GM21717 (cell line): ENCODE data around the gene EXOSC1.
"Not testable (repeated sequence)": the region's sequence is repeated elsewhere in the genome, so short reads cannot be mapped to it uniquely, and the experiment has no call there.

Experiments used
- ATAC-seq: cut with Tn5 transposase; IDR thresholded peaks from one replicate; pipeline ENCODE4 v1.9.1; 2021; ENCODE audit warnings: mild to moderate bottlenecking, moderate library complexity; ENCODE audit not compliant: unreplicated experiment

Gene EXOSC1

DNA sequence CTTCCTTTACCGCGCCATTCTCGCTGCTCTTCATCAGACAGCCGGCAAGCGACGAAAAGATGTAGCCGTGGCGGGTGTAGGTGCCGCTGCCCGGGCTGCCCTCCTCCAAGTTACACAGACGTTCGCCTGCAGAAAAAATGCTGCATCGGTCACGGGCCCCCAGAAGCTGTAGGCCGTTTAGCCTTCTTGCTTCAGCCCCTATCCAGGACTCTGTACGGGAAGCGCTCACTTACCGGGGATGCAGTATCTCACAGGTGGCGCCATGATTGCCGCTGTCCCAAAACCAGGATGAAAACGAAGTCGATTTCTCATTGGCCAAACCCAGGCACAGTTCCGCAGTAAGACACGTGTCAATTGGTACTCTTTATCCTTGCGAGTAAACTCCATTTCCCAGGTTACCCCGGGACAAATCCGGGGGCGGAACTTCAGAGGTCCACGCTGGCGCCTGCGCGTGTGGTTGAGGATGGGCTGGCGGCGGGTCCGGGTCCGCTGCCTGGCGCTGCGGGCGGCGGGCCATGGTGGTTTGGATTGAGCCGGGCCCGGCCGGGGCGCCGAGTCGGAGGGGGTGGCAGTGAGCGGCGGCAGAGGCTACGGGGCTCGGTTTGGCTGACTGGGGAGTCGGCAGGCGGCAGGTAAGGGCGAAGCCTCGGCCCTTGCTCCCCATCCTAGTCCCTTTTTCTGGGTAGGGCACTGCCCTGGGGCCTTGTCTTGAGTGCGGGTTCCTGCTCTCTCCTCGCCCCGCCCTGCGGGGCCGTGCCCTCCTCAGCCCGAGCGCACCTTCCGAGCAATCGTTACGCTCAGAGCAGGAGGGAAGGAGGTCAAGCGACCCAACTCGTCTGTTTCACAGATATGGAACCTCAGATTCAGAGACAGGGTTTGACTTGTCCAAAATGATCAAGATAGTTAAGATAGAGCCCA, at the start of gene EXOSC1, which contains the start of gene ZDHHC16:
Gene EXOSC1, minus strand, starts transcription at position 285 of the 918 bp plus-strand sequence. Its CDS starts 21 bp downstream, at position 264.
Gene ZDHHC16, plus strand, starts transcription at position 454 of the 918 bp plus-strand sequence. CDS start 5,501 bp downstream, outside the sequence.
- ATAC-seq: peak; percentile 93

DNA sequence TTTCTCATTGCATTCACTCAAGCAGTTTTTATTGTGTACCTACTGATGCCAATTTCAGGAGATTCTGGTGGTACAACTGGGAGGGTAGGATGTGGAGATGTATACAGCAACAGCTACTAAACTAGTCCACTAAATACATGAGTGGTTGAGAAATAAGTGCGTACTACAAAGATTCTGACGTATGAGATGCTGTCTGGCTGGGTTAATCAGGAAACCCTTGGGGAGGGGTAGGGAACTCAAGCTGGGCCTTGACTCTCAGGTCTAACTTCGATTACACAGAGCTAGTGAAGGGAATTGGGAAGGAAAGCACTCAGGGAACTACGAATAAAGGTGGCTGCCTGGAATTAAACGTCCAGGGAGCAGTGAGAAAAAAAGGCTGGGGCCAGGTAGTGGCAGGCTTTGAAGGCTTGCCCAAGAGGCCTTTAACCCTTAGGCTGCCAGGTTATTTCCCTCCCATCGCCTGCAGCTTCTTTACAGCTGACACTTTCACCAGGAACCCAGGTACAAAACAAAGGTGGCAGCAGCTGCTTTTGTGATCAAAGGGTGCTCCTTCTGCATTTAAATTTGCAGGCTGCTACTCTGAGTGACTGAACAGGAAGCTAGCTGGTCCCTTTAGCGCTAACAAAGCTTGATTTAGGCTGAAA, 49.2 kb upstream of the EXOSC1 start:
- no peak for ATAC-seq

DNA sequence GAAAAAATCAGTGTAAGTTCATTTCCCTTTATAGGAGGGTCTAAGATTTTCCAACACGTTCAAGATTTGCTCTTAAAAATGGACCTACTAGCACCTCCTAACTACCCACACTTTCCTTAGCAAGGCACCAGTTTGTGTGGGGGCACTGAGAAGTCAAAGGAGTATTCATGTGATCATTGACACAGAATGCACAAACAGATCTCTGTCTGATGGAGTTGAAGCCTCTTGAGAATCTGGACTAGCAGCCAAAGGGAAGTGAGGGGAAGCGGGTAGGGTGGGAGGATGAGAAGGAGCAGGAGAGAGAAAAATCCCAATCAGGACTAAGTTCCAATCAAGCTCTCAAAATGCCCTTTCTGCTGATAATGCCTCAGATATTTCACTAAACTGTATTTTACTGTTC, 48.3 kb upstream of the EXOSC1 start:
- ATAC-seq: no peak

GRCh38 chr10:97490592-97490991, 44.8 kb upstream of the EXOSC1 start:
- no peak for ATAC-seq

GRCh38 chr10:97485647-97486281, 40.0 kb upstream of the EXOSC1 start:
- no peak for ATAC-seq

GRCh38 chr10:97483921-97484320, 38.1 kb upstream of the EXOSC1 start:
- ATAC-seq: no peak

- ATAC-seq: no peak
These were observed 37.7 kb upstream of the EXOSC1 start for GRCh38 chr10:97483506-97483905.

DNA sequence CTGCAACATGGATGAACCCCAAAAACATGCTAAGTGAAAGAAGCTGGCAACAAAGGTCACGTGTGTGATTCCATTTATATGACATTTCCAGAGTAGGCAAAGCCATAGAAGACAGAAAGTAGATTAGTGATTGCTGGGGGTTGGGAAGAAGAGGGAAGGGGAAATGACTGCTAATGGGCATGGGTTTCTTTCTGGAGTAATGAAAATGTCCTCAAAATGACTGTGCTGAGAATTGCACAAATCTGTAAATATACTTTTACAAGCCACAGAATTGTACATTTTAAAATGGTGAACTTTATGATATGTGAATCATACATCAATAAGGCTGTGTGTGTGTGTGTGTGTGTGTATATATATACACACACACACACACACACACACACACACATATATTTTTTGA, 36.6 kb upstream of the EXOSC1 start:
- no peak for ATAC-seq

GRCh38 chr10:97481071-97481470, 35.3 kb upstream of the EXOSC1 start:
- ATAC-seq: no peak

GRCh38 chr10:97479939-97480338, 34.1 kb upstream of the EXOSC1 start:
- no peak for ATAC-seq

- ATAC-seq: not testable (repeated sequence)
These were observed 33.6 kb upstream of the EXOSC1 start for GRCh38 chr10:97479410-97479809.

GRCh38 chr10:97475936-97476594, 30.3 kb upstream of the EXOSC1 start:
- ATAC-seq: no peak

DNA sequence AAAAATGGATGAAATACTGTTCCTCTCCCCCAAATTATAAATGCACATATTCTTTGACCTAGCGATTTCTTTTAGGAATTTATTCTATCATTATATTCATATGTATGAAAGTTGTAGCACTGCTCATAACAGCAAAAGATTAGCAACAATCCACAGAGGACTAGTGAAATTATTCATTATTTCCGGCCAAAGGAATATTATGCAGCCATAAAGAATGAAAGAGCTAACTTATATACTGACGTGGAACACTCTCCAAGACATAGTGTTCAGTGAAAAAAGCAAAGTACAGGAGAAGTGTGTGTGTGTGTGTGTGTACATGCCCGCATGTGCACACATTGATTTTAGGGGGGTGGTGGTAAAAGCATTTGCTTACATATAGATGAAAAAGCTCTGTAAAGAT, 29.1 kb upstream of the EXOSC1 start:
- no peak for ATAC-seq

DNA sequence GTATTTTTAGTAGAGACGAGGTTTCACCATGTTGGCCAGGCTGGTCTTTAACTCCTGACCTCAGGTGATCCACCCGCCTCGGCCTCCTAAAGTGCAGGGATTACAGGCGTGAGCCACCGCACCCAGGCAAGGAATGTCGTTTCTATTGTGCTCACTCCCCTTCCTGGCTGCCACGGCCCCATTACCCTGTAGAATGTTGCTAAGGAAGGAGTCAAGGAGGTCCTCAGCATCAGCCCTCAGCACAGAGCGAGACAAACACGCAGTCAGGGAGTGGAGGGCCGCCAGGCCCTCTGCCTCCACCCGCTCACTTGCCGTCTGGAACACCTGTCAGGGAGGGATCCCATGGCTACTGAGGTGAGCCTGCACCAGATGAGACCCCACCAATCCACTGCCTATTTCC, 23.0 kb upstream of the EXOSC1 start:
- ATAC-seq: not testable (repeated sequence)

DNA sequence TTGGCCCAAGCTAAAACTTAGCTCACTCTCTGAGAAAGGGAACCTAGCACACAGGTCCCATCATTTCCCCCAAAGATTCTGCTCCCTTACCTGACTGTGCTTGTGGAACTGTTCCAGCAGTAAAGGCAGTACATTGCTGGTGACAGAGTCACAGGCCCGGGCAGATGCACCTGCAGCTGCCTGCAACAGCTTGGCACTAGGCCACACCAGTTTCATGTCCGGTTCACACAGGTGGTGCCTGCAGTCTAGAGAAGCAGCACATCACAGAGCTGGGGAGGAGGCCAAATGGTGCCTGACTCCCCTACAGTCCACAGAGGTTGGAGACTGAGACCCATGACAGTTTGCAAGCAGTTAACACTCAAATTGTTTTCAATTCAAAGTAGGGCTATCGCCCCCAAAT, 22.4 kb upstream of the EXOSC1 start:
- ATAC-seq: no peak

GRCh38 chr10:97466755-97467154, 20.9 kb upstream of the EXOSC1 start:
- no peak for ATAC-seq

- no peak for ATAC-seq
These were observed 20.2 kb upstream of the EXOSC1 start for GRCh38 chr10:97465982-97466381.

DNA sequence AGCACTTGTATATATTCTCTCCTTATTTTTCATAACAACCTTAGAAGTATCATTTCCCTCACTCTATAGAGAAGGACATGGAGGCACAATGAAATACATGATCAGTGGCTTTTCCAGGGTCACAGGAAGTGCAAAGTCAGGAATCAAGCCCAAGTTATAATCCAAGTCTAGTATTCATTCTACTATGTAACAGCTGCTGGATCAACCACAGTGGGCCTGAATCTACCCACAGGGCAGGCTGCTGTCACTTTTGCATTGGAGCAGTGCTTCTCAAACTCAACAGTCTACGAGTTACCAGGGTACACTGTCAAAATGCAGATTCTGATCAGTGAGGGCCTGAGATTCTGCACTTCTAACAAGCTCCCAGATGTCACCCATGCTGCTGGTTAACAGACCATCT, 18.4 kb upstream of the EXOSC1 start:
- ATAC-seq: no peak

DNA sequence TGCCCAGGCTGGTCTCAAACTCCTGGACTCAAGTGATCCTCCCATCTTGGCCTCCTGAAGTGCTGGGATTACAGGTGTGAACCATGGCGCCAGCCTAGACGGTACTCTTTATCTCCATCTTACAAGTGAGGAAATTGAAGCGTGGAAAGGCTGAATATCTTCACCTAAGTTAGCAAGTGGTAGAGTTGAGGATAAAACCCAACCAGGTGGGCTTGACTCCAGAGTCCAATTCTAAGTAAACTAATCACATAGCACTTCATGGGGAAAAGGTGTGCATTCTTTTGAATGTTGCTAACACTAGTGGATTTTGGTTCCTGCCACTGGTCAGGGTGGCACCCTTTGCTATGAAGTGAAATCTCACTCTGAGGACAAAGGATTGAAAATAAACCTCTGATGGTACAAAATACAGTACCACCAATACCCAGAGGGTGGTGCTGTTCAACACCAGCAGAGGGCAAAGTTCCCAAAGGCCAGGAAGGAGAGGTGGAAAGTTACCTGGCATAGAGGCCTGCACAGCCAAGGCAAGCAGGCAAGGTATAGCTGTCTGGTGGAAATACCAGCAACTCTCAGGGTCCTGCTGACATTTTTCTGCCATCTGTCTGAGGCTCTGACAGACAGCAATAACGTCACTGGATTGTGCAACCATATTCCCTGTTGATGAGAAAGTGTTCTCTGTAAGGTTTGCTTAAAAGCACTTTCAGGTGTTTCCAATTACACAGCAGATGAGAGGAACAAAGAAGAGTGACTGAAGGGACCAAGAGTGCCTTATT, 17.7 kb upstream of the EXOSC1 start:
- ATAC-seq: no peak

GRCh38 chr10:97462309-97462708, 16.5 kb upstream of the EXOSC1 start:
- ATAC-seq: no peak
